Lung (tissue), 12 donors: Measurements from ENCODE around the gene OVOL1. TPM values are rescaled to one million over a fixed set of nuclear protein-coding genes. Genes with fewer than 3 reads are reported as not detected.
A peak's percentile ranks its signal among the peaks of the same experiment; 100 is the strongest.

Experiments
- ATAC-seq: fragments of 200-7000 bp; cut with Tn5 transposase; one replicate; pipeline ENCODE4 v1.9.1; 2020; ENCODE audit warnings: moderate number of reproducible peaks; ENCODE audit not compliant: insufficient read depth, low FRiP score
- DNase-seq, 3 donors: peaks; one replicate each; pipeline ENCODE4 v3.0.0-alpha.2; 2013 to 2017
- H3K27ac ChIP-seq, 2 donors: one replicate each; pipeline ENCODE4 v1.5.1; 2013; ENCODE audit warnings: mild to moderate bottlenecking in 2 of 2, moderate library complexity in 2 of 2, control low read depth in 1 of 2, inconsistent platforms in 1 of 2, low read depth in 1 of 2, low read length in 1 of 2
- H3K27me3 ChIP-seq, 3 donors: one replicate each; pipeline ENCODE4 v1.5.1; 2013; ENCODE audit warnings: low read length in 2 of 3; ENCODE audit not compliant: control insufficient read depth in 3 of 3, insufficient read depth in 3 of 3
- H3K36me3 ChIP-seq, 4 donors: one replicate each; pipeline ENCODE4 v1.5.1; 2013; ENCODE audit warnings: low read length in 4 of 4, mild to moderate bottlenecking in 1 of 4, moderate library complexity in 1 of 4; ENCODE audit not compliant: control insufficient read depth in 4 of 4, insufficient read depth in 4 of 4
- H3K4me1 ChIP-seq, 5 donors: one replicate each; pipeline ENCODE4 v1.5.1; 2013; ENCODE audit warnings: low read length in 5 of 5, mild to moderate bottlenecking in 2 of 5, moderate library complexity in 1 of 5; ENCODE audit not compliant: control insufficient read depth in 5 of 5, insufficient read depth in 5 of 5
- H3K4me3 ChIP-seq: one replicate; pipeline ENCODE4 v1.5.1; 2013; ENCODE audit warnings: mild to moderate bottlenecking, control low read depth, moderate library complexity
- H3K9ac ChIP-seq, 2 donors: one replicate each; pipeline ENCODE4 v1.5.1; 2013; ENCODE audit warnings: low read length in 2 of 2, control low read depth in 1 of 2; ENCODE audit not compliant: insufficient read depth in 1 of 2
- H3K9me3 ChIP-seq, 4 donors: one replicate each; pipeline ENCODE4 v1.5.1; 2013; ENCODE audit warnings: low read length in 3 of 4, mild to moderate bottlenecking in 1 of 4, moderate library complexity in 1 of 4; ENCODE audit not compliant: control insufficient read depth in 4 of 4, insufficient read depth in 3 of 4
- CTCF ChIP-seq: IDR thresholded peaks from 2 replicates; pipeline ENCODE4 v1.5.1; 2012; ENCODE audit warnings: mild to moderate bottlenecking; ENCODE audit errors: control extremely low read depth, extremely low read depth
- WGBS, 2 donors: extraction: QIAGEN DNeasy Blood & Tissue Kit; methylation state at CpG; one replicate each; pipeline ENCODE4 v1.1.7; 2013; 5-methylcytosine and 5-hydroxymethylcytosine counted together
- polyA plus RNA-seq, 2 donors: library from polyadenylated mRNA; stranded (reverse); fragments of 200-250 nt; gene quantifications; one replicate each; pipeline ENCODE4 v1.2.1, GENCODE V29; 2013
- total RNA-seq, 2 donors: library from RNA; depleted of rRNA in 1 of 2; stranded (reverse); fragments of >200 nt in 1 of 2; gene quantifications; one replicate each; pipeline ENCODE4 v1.2.1, GENCODE V29; 2014 to 2021
- donor health status: control.
- donor health status: control.
- donor health status: Bipolar disorder and iron deficiency.
- donor health status: healthy.
- donor health status: DM: yes; HTN: yes; CAD: no.

OVOL1 gene
- total and polyA plus RNA-seq, 4 donors: 0.17 to 1.4 (median 0.87) TPM

- 89 to 94% methylated on average over 20 of the region's 20 CpGs for WGBS, 2 donors
- TF ChIP-seq CTCF: no peak
- H3K36me3 ChIP-seq: peaks cover 0 to 24% (median 0%) of the 10 kb centered on the region in 4 donors
- ATAC-seq (no peak), DNase-seq (no peak)
- no peak overlapping the region for H3K9ac ChIP-seq
- no peak overlapping the region for H3K4me3 ChIP-seq
- H3K27ac ChIP-seq: no peak overlapping the region
- H3K4me1 ChIP-seq: peaks cover 0 to 12% (median 3%) of the 10 kb centered on the region in 5 donors
- H3K27me3 ChIP-seq: peaks cover 0 to 3% (median 0%) of the 10 kb centered on the region in 3 donors
- H3K9me3 ChIP-seq: no peaks in the 10 kb centered on the region
Observed at GRCh38 chr11:65778431-65778900, 8.4 kb upstream of the OVOL1 start.

- Histone ChIP-seq H3K4me1 (peaks cover 0 to 12% (median 3%) of the 10 kb centered on the region in 5 donors), H3K36me3 (peaks cover 0 to 24% (median 0%) of the 10 kb centered on the region in 4 donors), H3K4me3 (peak overlapping the region; percentile 79), H3K9ac (no peak overlapping the region), H3K27me3 (peaks cover 0 to 3% (median 0%) of the 10 kb centered on the region in 3 donors), H3K27ac (peak overlapping the region in 1 of 2 donors; percentile 41), H3K9me3 (no peaks in the 10 kb centered on the region)
- no peak for DNase-seq
- 84 to 93% methylated on average over 25 of the region's 25 CpGs for WGBS, 2 donors
- TF ChIP-seq CTCF: no peak
- no peak for ATAC-seq
Observed at GRCh38 chr11:65778901-65779668, 7.8 kb upstream of the OVOL1 start.

GRCh38 chr11:65779669-65779918, 7.3 kb upstream of the OVOL1 start:
- H3K9ac ChIP-seq: no peak overlapping the region
- ATAC-seq: no peak
- 66 to 76% methylated on average over 12 of the region's 12 CpGs for WGBS, 2 donors

More at GRCh38 chr11:65779669-65779918, 7.3 kb upstream of the OVOL1 start:
- DNase-seq: no peak
- TF ChIP-seq CTCF: no peak
- peaks cover 0 to 24% (median 0%) of the 10 kb centered on the region in 4 donors for H3K36me3 ChIP-seq
- H3K27ac ChIP-seq: peak overlapping the region in 1 of 2 donors; percentile 41
- H3K4me3 ChIP-seq: peak overlapping the region; percentile 79
- H3K27me3 ChIP-seq: peaks cover 0 to 7% (median 3%) of the 10 kb centered on the region in 3 donors
- H3K9me3 ChIP-seq: no peaks in the 10 kb centered on the region
- peaks cover 0 to 12% (median 3%) of the 10 kb centered on the region in 5 donors for H3K4me1 ChIP-seq
